BLaER1 (cell line): ENCODE measurements around the gene HADHA.

Source experiments
- H3K27ac ChIP-seq: shearing (Covaris generic); formaldehyde crosslinking; 2 replicates; pipeline ENCODE4 v1.8.1; 2022
- H3K27me3 ChIP-seq: shearing (Covaris generic); formaldehyde crosslinking; 2 replicates; pipeline ENCODE4 v1.8.1; 2022
- H3K36me3 ChIP-seq: shearing (Covaris generic); formaldehyde crosslinking; 2 replicates; pipeline ENCODE4 v1.8.1; 2022
- H3K4me1 ChIP-seq: shearing (Covaris generic); formaldehyde crosslinking; 2 replicates; pipeline ENCODE4 v1.8.1; 2022
- H3K4me2 ChIP-seq: shearing (Covaris generic); formaldehyde crosslinking; 2 replicates; pipeline ENCODE4 v1.8.1; 2022
- H3K4me3 ChIP-seq: shearing (Covaris generic); formaldehyde crosslinking; 2 replicates; pipeline ENCODE4 v1.8.1; 2022
- H3K9ac ChIP-seq: shearing (Covaris generic); formaldehyde crosslinking; 2 replicates; pipeline ENCODE4 v1.8.1; 2022
- H3K9me3 ChIP-seq: shearing (Covaris generic); formaldehyde crosslinking; 2 replicates; pipeline ENCODE4 v1.8.1; 2022
- H4K20me1 ChIP-seq: shearing (Covaris generic); formaldehyde crosslinking; 2 replicates; pipeline ENCODE4 v1.8.1; 2022
- Cebpa-rat ChIP-seq: shearing (Covaris generic); IDR thresholded peaks from 2 replicates; pipeline ENCODE4 v1.8.1; 2022

The HADHA gene

GRCh38 chr2:26178746-26179436 is 65.5 kb downstream of the HADHA start:
- Histone ChIP-seq H3K36me3 (no peaks in the 10 kb centered on the region), H3K4me3 (peak overlapping the region; percentile 57), H3K27me3 (peaks cover 79% of the 10 kb centered on the region), H3K9me3 (no peaks in the 10 kb centered on the region), H3K4me1 (peaks cover 14% of the 10 kb centered on the region), H3K27ac (no peak overlapping the region), H4K20me1 (peaks cover 12% of the 10 kb centered on the region), H3K9ac (peak overlapping the region; percentile 3; the same call in 1 of the 2 replicates), H3K4me2 (peak overlapping the region; percentile 75)
- no peak for TF ChIP-seq Cebpa-rat

- Histone ChIP-seq H3K4me3 (no peak overlapping the region), H3K27ac (no peak overlapping the region), H3K36me3 (no peaks in the 10 kb centered on the region), H3K9ac (no peak overlapping the region), H3K27me3 (peaks cover 80% of the 10 kb centered on the region), H3K9me3 (no peaks in the 10 kb centered on the region), H3K4me2 (peak overlapping the region; percentile 75), H3K4me1 (peaks cover 14% of the 10 kb centered on the region), H4K20me1 (peaks cover 13% of the 10 kb centered on the region)
- TF ChIP-seq Cebpa-rat, result no peak
These were observed 66.2 kb downstream of the HADHA start for GRCh38 chr2:26178246-26178645.

- H3K4me1 ChIP-seq, result peaks cover 14% of the 10 kb centered on the region
- no peaks in the 10 kb centered on the region; the same call in 1 of the 2 replicates for H3K9me3 ChIP-seq
- no peak for TF ChIP-seq Cebpa-rat
- H4K20me1 ChIP-seq, result peaks cover 13% of the 10 kb centered on the region
- no peaks in the 10 kb centered on the region for H3K36me3 ChIP-seq
- no peak overlapping the region for H3K27ac ChIP-seq
- H3K9ac ChIP-seq, result no peak overlapping the region
- no peak overlapping the region for H3K4me3 ChIP-seq
- H3K4me2 ChIP-seq, result no peak overlapping the region
- H3K27me3 ChIP-seq, result peaks cover 89% of the 10 kb centered on the region
These were observed 67.3 kb downstream of the HADHA start for GRCh38 chr2:26177122-26177521.

GRCh38 chr2:26176279-26176615 is 68.2 kb downstream of the HADHA start:
- no peak overlapping the region for H3K9ac ChIP-seq
- peaks cover 14% of the 10 kb centered on the region for H3K4me1 ChIP-seq
- H3K4me3 ChIP-seq, result no peak overlapping the region
- no peak overlapping the region for H3K27ac ChIP-seq
- TF ChIP-seq Cebpa-rat, result no peak
- H3K27me3 ChIP-seq, result peaks cover 97% of the 10 kb centered on the region
- H3K36me3 ChIP-seq, result no peaks in the 10 kb centered on the region
- H3K9me3 ChIP-seq, result no peaks in the 10 kb centered on the region; the same call in 1 of the 2 replicates
- H4K20me1 ChIP-seq, result peaks cover 13% of the 10 kb centered on the region
- no peak overlapping the region for H3K4me2 ChIP-seq

GRCh38 chr2:26175466-26176278 is 68.8 kb downstream of the HADHA start:
- Histone ChIP-seq H3K9me3 (no peaks in the 10 kb centered on the region; the same call in 1 of the 2 replicates), H3K4me2 (no peak overlapping the region), H3K36me3 (no peaks in the 10 kb centered on the region), H4K20me1 (peaks cover 13% of the 10 kb centered on the region), H3K4me1 (peaks cover 14% of the 10 kb centered on the region), H3K9ac (no peak overlapping the region), H3K27ac (no peak overlapping the region), H3K27me3 (peaks cover 97% of the 10 kb centered on the region), H3K4me3 (no peak overlapping the region)
- no peak for TF ChIP-seq Cebpa-rat

- peaks cover 13% of the 10 kb centered on the region for H4K20me1 ChIP-seq
- H3K27me3 ChIP-seq, result peaks cover 97% of the 10 kb centered on the region
- no peak overlapping the region for H3K9ac ChIP-seq
- no peak overlapping the region for H3K27ac ChIP-seq
- TF ChIP-seq Cebpa-rat, result no peak
- H3K4me1 ChIP-seq, result peaks cover 9% of the 10 kb centered on the region
- no peaks in the 10 kb centered on the region for H3K36me3 ChIP-seq
- no peak overlapping the region for H3K4me3 ChIP-seq
- H3K4me2 ChIP-seq, result no peak overlapping the region
- H3K9me3 ChIP-seq, result no peaks in the 10 kb centered on the region; the same call in 1 of the 2 replicates
These were observed 69.6 kb downstream of the HADHA start for GRCh38 chr2:26174691-26175465.

- no peak overlapping the region for H3K9ac ChIP-seq
- no peaks in the 10 kb centered on the region for H3K36me3 ChIP-seq
- H3K4me2 ChIP-seq, result peak overlapping the region; percentile 95
- H3K27ac ChIP-seq, result no peak overlapping the region
- no peaks in the 10 kb centered on the region; the same call in 1 of the 2 replicates for H3K9me3 ChIP-seq
- peaks cover 13% of the 10 kb centered on the region for H4K20me1 ChIP-seq
- no peak for TF ChIP-seq Cebpa-rat
- H3K4me1 ChIP-seq, result no peaks in the 10 kb centered on the region
- peaks cover 93% of the 10 kb centered on the region for H3K27me3 ChIP-seq
- H3K4me3 ChIP-seq, result peak overlapping the region; percentile 39; the same call in 1 of the 2 replicates
These were observed 70.5 kb downstream of the HADHA start for GRCh38 chr2:26173776-26174482.

- Histone ChIP-seq H3K4me1 (no peaks in the 10 kb centered on the region), H3K4me2 (peak within 1 kb of the TSS; percentile 95), H4K20me1 (peaks cover 13% of the 10 kb centered on the region), H3K27ac (no peak within 1 kb of the TSS), H3K36me3 (no peaks in the 10 kb centered on the region), H3K27me3 (peaks cover 85% of the 10 kb centered on the region), H3K9me3 (no peaks in the 10 kb centered on the region; the same call in 1 of the 2 replicates), H3K4me3 (peak within 1 kb of the TSS; percentile 69), H3K9ac (peak within 1 kb of the TSS; percentile 64)
- no peak for TF ChIP-seq Cebpa-rat
These were observed 71.3 kb downstream of the HADHA start, which contains the start of gene GAREM2 for GRCh38 chr2:26172871-26173775. TSS of gene GAREM2 (plus strand) at chr2:26173088. CDS start at chr2:26173221, 133 bp downstream.
